ENCODE data around the gene TMBIM6.

- TF ChIP-seq CTCF (conservative IDR thresholded peaks at IDR 0.05; ENCODE audit: low read depth, low read length): no peak
- no peak for TF ChIP-seq EZH2phosphoT487 (IDR thresholded peaks at IDR 0.05; ENCODE audit: borderline replicate concordance, low read length)
- TF ChIP-seq EZH2 (IDR thresholded peaks at IDR 0.05; ENCODE audit: low read length, unreplicated experiment): no peak
Measured at GRCh38 chr12:49783917-49784676, 42.7 kb downstream of the TMBIM6 start.

Measured in PC-3 (cell line).